Astrocyte (in vitro differentiated cells and primary cell): Measurements from ENCODE around the gene KIAA0040. TPM values are rescaled to one million over a fixed set of nuclear protein-coding genes. Genes with fewer than 3 reads are reported as not detected.

Experiments used
- DNase-seq: peaks from one replicate; pipeline ENCODE4 v3.0.0-alpha.2; 2010; ENCODE audit warnings: low read depth
- FAIRE-seq: peaks from 2 replicates; lab custom pipeline; 2011; peaks lifted over from hg19 to GRCh38; lab: Jason Lieb, UNC
- H2AFZ ChIP-seq: 2 replicates; pipeline ENCODE4 v1.6.0; 2012; ENCODE audit warnings: low read depth, low read length, inconsistent platforms
- H3K27ac ChIP-seq: 2 replicates; pipeline ENCODE4 v1.5.1; 2011; ENCODE audit warnings: low read depth, low read length, inconsistent platforms
- H3K27me3 ChIP-seq: 2 replicates; pipeline ENCODE4 v1.6.0; 2011; ENCODE audit warnings: low read length, inconsistent platforms; ENCODE audit not compliant: insufficient read depth
- H3K36me3 ChIP-seq: 2 replicates; pipeline ENCODE4 v1.5.1; 2011; ENCODE audit warnings: low read length, inconsistent platforms; ENCODE audit not compliant: insufficient read depth
- H3K4me1 ChIP-seq: 2 replicates; pipeline ENCODE4 v1.5.1; 2011; ENCODE audit warnings: low read length, inconsistent platforms; ENCODE audit not compliant: insufficient read depth
- H3K4me2 ChIP-seq: 2 replicates; pipeline ENCODE4 v1.6.0; 2012; ENCODE audit warnings: low read length, inconsistent platforms
- H3K4me3 ChIP-seq: 2 replicates; pipeline ENCODE4 v1.5.1; 2011; ENCODE audit warnings: low read depth, mild to moderate bottlenecking, low read length, inconsistent platforms; ENCODE audit not compliant: insufficient read depth
- H3K79me2 ChIP-seq: 2 replicates; pipeline ENCODE4 v1.6.0; 2012; ENCODE audit warnings: mild to moderate bottlenecking, low read length, inconsistent platforms; ENCODE audit not compliant: insufficient read depth
- H3K9ac ChIP-seq: 2 replicates; pipeline ENCODE4 v1.6.0; 2012; ENCODE audit warnings: mild to moderate bottlenecking, low read length, inconsistent platforms
- H3K9me3 ChIP-seq: 2 replicates; pipeline ENCODE4 v1.5.1; 2012; ENCODE audit warnings: low read depth, mild to moderate bottlenecking, low read length, inconsistent platforms; ENCODE audit not compliant: insufficient read depth
- H4K20me1 ChIP-seq: 2 replicates; pipeline ENCODE4 v1.6.0; 2012; ENCODE audit warnings: low read length, inconsistent platforms; ENCODE audit not compliant: insufficient read depth
- H3K27ac Mint-ChIP-seq: one replicate; pipeline ENCODE4 v1.8.0; 2021; ENCODE audit warnings: mild to moderate bottlenecking, mixed read lengths; ENCODE audit not compliant: unreplicated experiment
- H3K27me3 Mint-ChIP-seq: one replicate; pipeline ENCODE4 v1.8.0; 2021; ENCODE audit warnings: low read depth, mixed read lengths; ENCODE audit not compliant: unreplicated experiment
- H3K36me3 Mint-ChIP-seq: one replicate; pipeline ENCODE4 v1.8.0; 2021; ENCODE audit warnings: low read depth, mixed read lengths; ENCODE audit not compliant: unreplicated experiment
- H3K4me1 Mint-ChIP-seq: one replicate; pipeline ENCODE4 v1.8.0; 2021; ENCODE audit warnings: low read depth, mixed read lengths; ENCODE audit not compliant: unreplicated experiment
- H3K4me3 Mint-ChIP-seq: one replicate; pipeline ENCODE4 v1.8.0; 2021; ENCODE audit warnings: mild to moderate bottlenecking, moderate library complexity, mixed read lengths; ENCODE audit not compliant: unreplicated experiment
- H3K9me3 Mint-ChIP-seq: one replicate; pipeline ENCODE4 v1.8.0; 2021; ENCODE audit warnings: mild to moderate bottlenecking, mixed read lengths; ENCODE audit not compliant: unreplicated experiment
- EZH2 ChIP-seq: IDR thresholded peaks from 2 replicates; pipeline ENCODE4 v1.6.1; 2012; ENCODE audit warnings: mild to moderate bottlenecking, low read length, inconsistent platforms; ENCODE audit not compliant: insufficient read depth
- total RNA-seq: library from RNA; stranded (reverse); gene quantifications from 2 replicates; pipeline ENCODE4 v1.2.1, GENCODE V29; 2021
- TF ChIP-seq, protein P1 (sequence below): IDR thresholded peaks from 2 replicates; pipeline ENCODE4 v1.5.1; 2011; ENCODE audit warnings: low read depth, mild to moderate bottlenecking, inconsistent platforms, low read length, moderate library complexity; ENCODE audit not compliant: insufficient read depth

The KIAA0040 gene
- total RNA-seq, 1 donor from 2014 or later = 5.0 TPM

DNA sequence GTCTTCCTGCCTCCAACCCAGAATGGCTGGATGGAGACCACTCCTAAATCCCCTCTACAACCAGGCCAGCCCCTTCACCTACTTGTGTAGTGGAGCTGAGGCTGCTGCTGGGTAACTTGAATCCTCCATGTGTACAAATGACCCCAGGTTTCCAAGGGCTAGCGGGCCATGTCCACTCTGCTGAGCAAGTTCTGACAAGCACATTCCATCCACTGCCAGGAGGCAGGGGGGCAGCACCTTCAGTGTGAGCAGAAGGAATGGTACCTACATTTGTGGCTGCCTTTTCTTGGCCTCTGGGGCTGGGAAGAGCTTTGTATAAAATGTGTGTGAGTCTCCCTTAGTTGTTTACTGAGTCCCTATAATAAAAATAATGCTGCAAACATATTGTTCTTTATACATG, 14.5 kb downstream of the KIAA0040 start:
- no peak for TF ChIP-seq EZH2
- TF ChIP-seq, protein P1, sequence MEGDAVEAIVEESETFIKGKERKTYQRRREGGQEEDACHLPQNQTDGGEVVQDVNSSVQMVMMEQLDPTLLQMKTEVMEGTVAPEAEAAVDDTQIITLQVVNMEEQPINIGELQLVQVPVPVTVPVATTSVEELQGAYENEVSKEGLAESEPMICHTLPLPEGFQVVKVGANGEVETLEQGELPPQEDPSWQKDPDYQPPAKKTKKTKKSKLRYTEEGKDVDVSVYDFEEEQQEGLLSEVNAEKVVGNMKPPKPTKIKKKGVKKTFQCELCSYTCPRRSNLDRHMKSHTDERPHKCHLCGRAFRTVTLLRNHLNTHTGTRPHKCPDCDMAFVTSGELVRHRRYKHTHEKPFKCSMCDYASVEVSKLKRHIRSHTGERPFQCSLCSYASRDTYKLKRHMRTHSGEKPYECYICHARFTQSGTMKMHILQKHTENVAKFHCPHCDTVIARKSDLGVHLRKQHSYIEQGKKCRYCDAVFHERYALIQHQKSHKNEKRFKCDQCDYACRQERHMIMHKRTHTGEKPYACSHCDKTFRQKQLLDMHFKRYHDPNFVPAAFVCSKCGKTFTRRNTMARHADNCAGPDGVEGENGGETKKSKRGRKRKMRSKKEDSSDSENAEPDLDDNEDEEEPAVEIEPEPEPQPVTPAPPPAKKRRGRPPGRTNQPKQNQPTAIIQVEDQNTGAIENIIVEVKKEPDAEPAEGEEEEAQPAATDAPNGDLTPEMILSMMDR = no peak
- DNase-seq (no peak), FAIRE-seq (no peak)
- Histone ChIP-seq H3K79me2 (no peaks in the 10 kb centered on the region), H3K9me3 (no peaks in the 10 kb centered on the region), H3K4me3 (no peak overlapping the region), H3K27me3 (no peaks in the 10 kb centered on the region), H2AFZ (no peak overlapping the region), H3K27ac (no peak overlapping the region), H4K20me1 (no peaks in the 10 kb centered on the region), H3K9ac (no peak overlapping the region), H3K36me3 (no peaks in the 10 kb centered on the region), H3K4me2 (no peak overlapping the region), H3K4me1 (no peaks in the 10 kb centered on the region)
- H3K9me3 Mint-ChIP-seq = no peaks in the 10 kb centered on the region
- H3K4me3 Mint-ChIP-seq = no peak overlapping the region
- H3K36me3 Mint-ChIP-seq = peaks cover 1% of the 10 kb centered on the region
- no peaks in the 10 kb centered on the region for H3K4me1 Mint-ChIP-seq
- H3K27me3 Mint-ChIP-seq = peaks cover 4% of the 10 kb centered on the region
- no peak overlapping the region for H3K27ac Mint-ChIP-seq

DNA sequence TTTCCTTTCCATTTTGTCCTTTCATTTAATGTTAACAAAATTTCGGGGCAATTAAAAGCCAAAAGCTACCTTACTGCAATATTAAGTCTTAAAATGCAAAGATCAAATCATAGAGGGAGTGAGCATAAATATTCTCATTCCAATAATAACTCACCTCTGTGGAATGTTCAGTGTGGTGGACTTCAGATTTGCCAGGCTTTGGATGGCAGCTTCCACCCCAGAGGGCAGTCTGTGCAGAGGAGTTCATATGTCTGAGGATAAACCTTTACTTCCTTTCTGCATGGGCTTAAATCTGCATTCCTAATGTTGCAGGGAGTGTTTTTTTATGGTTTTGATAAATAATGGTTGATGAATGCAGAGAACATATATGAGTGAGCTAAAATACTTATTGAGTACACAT, 16.3 kb downstream of the KIAA0040 start:
- no peak for DNase-seq
- H3K27me3 ChIP-seq = no peaks in the 10 kb centered on the region
- Mint-ChIP-seq H3K9me3 (no peaks in the 10 kb centered on the region), H3K27me3 (peaks cover 4% of the 10 kb centered on the region), H3K4me1 (no peaks in the 10 kb centered on the region), H3K4me3 (no peak overlapping the region), H3K27ac (no peak overlapping the region), H3K36me3 (no peaks in the 10 kb centered on the region)
- H3K4me1 ChIP-seq = no peaks in the 10 kb centered on the region
- no peak for FAIRE-seq
- no peak overlapping the region for H3K4me2 ChIP-seq
- no peak overlapping the region for H2AFZ ChIP-seq
- H3K9me3 ChIP-seq = no peaks in the 10 kb centered on the region
- H4K20me1 ChIP-seq = no peaks in the 10 kb centered on the region
- no peak overlapping the region for H3K27ac ChIP-seq
- H3K36me3 ChIP-seq = no peaks in the 10 kb centered on the region
- H3K79me2 ChIP-seq = no peaks in the 10 kb centered on the region
- no peak overlapping the region for H3K4me3 ChIP-seq
- no peak for TF ChIP-seq EZH2
- TF ChIP-seq, protein P1 = no peak
- H3K9ac ChIP-seq = no peak overlapping the region

DNA sequence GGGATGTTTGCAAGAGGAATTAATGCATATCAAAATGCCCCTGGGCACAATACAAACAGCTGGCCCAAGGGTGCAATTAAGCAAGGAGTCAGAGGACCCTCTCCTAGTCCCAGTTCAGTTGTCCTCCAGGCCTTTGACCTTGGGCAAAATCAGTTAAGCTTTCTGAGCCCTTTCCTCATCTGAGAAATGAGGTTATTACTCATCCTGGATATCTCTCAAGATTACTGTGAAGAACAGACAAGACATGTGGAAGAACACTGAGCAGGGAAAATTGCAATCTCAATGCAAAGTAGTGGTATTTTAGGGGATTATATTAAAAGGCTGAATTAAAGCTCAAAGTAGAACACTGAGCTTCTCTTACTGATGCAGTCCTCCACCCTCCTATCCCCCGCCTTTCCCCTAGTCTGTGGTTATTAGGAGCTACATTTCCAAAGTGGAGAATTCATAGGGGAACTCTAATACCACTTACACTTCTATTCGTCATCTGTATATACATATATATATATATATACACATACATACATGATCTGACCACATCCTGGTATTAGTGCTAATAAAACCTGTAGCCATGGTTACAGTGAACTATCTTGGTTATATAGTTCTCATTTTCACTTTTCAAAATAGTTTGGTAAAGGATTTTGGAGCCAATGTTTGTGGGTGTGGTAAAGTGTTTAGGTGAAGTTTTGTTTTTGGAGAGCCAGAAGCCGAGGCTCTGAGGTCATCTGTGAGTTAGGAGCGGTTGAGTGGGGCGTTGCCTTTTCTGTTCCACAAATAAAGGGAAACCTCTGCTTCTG, 18.1 kb downstream of the KIAA0040 start:
- TF ChIP-seq, protein P1 = no peak
- no peak for TF ChIP-seq EZH2
- H3K4me2 ChIP-seq = no peak overlapping the region
- FAIRE-seq (no peak), DNase-seq (no peak)
- H3K4me1 ChIP-seq = peaks cover 7% of the 10 kb centered on the region
- no peaks in the 10 kb centered on the region for H3K4me1 Mint-ChIP-seq
- no peak overlapping the region for H3K9ac ChIP-seq
- no peaks in the 10 kb centered on the region for H3K79me2 ChIP-seq
- no peak overlapping the region for H3K4me3 Mint-ChIP-seq
- H3K4me3 ChIP-seq = no peak overlapping the region
- H3K27ac Mint-ChIP-seq = no peak overlapping the region
- peaks cover 3% of the 10 kb centered on the region for H3K9me3 Mint-ChIP-seq
- H3K27me3 ChIP-seq = no peaks in the 10 kb centered on the region
- no peak overlapping the region for H2AFZ ChIP-seq
- H3K9me3 ChIP-seq = no peaks in the 10 kb centered on the region
- peaks cover 2% of the 10 kb centered on the region for H3K36me3 Mint-ChIP-seq
- no peaks in the 10 kb centered on the region for H3K36me3 ChIP-seq
- no peaks in the 10 kb centered on the region for H3K27me3 Mint-ChIP-seq
- no peak overlapping the region for H3K27ac ChIP-seq
- no peaks in the 10 kb centered on the region for H4K20me1 ChIP-seq
